Measurements from ENCODE around the gene ZBTB7A. TPM values are rescaled to one million over a fixed set of nuclear protein-coding genes. Genes with fewer than 3 reads are reported as not detected.

ZBTB7A gene
- total and polyA plus RNA-seq, 7 experiments from 2014 or later: 15.3 to 76.0 (median 49.1) TPM

DNA sequence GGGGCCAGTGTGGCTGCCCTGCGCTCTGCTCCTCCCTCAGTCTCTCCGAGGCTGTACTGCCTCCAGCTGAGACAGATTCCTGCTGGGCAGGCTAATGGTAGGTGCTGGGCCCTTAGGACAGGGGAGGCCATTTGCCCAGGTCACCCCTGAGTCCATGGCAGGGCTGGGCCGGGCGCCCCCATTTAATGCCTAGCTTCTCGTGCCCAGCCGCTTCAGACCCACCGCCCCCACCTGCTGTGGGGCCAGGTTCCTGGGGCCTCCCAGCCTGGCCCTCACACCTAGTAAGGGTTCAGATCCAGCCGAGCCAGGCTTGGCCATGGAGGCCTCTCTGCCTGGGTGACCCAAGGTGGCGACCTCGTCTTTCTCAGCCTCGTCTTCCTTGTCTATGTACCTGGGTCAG is 41.4 kb downstream of the ZBTB7A start:
- DNase-seq (no peak), ATAC-seq (no peak)
- Histone ChIP-seq H3K36me3 (ENCODE audit: control insufficient read depth in 2 of 3, insufficient read depth in 3 of 3, low read length in 3 of 3) (peaks cover 0 to 56% (median 0%) of the 10 kb centered on the region in 3 experiments), H3K27me3 (ENCODE audit: control insufficient read depth in 2 of 2, insufficient read depth in 2 of 2, low read length in 2 of 2) (no peaks in the 10 kb centered on the region), H3K9me3 (ENCODE audit: control insufficient read depth in 2 of 3, low read length in 3 of 3) (peaks cover 0 to 4% (median 0%) of the 10 kb centered on the region in 3 experiments), H3K4me1 (ENCODE audit: control insufficient read depth in 2 of 2, insufficient read depth in 2 of 2, low read length in 2 of 2) (no peaks in the 10 kb centered on the region), H3K4me3 (ENCODE audit: low read length) (no peak overlapping the region), H3K27ac (ENCODE audit: low read depth, low read length) (no peak overlapping the region)
- Mint-ChIP-seq H3K4me3 (no peak overlapping the region), H3K4me1 (peaks cover 0 to 6% (median 4%) of the 10 kb centered on the region in 7 donors), H3K27ac (no peak overlapping the region), H3K36me3 (peaks cover 0 to 17% (median 9%) of the 10 kb centered on the region in 5 donors), H3K27me3 (no peaks in the 10 kb centered on the region), H3K9me3 (peaks cover 0 to 5% (median 0%) of the 10 kb centered on the region in 11 donors)
- POLR2A ChIA-PET: no interaction called here
- intact Hi-C loops (cut with micrococcal nuclease): no loop called here
- CTCF ChIA-PET: no interaction called here

GRCh38 chr19:4023600-4024398 is 42.9 kb downstream of the ZBTB7A start:
- Histone ChIP-seq H3K36me3 (ENCODE audit: control insufficient read depth in 2 of 3, insufficient read depth in 3 of 3, low read length in 3 of 3) (peaks cover 0 to 51% (median 0%) of the 10 kb centered on the region in 3 experiments), H3K27me3 (ENCODE audit: control insufficient read depth in 2 of 2, insufficient read depth in 2 of 2, low read length in 2 of 2) (no peaks in the 10 kb centered on the region), H3K9me3 (ENCODE audit: control insufficient read depth in 2 of 3, low read length in 3 of 3) (peaks cover 0 to 4% (median 0%) of the 10 kb centered on the region in 3 experiments), H3K4me1 (ENCODE audit: control insufficient read depth in 2 of 2, insufficient read depth in 2 of 2, low read length in 2 of 2) (no peaks in the 10 kb centered on the region), H3K4me3 (ENCODE audit: low read length) (no peak overlapping the region), H3K27ac (ENCODE audit: low read depth, low read length) (no peak overlapping the region)
- CTCF ChIA-PET: no interaction called here
- ATAC-seq: no peak
- Mint-ChIP-seq H3K27me3 (no peaks in the 10 kb centered on the region), H3K4me1 (peaks cover 0 to 8% (median 7%) of the 10 kb centered on the region in 7 donors), H3K9me3 (peaks cover 0 to 5% (median 0%) of the 10 kb centered on the region in 11 donors), H3K4me3 (no peak overlapping the region), H3K27ac (no peak overlapping the region), H3K36me3 (peaks cover 0 to 18% (median 9%) of the 10 kb centered on the region in 5 donors)
- intact Hi-C loops (cut with micrococcal nuclease): no loop called here
- POLR2A ChIA-PET: no interaction called here
- no peak for DNase-seq

- peaks cover 0 to 4% (median 0%) of the 10 kb centered on the region in 3 experiments for H3K9me3 ChIP-seq (ENCODE audit: control insufficient read depth in 2 of 3, low read length in 3 of 3)
- Mint-ChIP-seq H3K4me3 (no peak overlapping the region), H3K27me3 (no peaks in the 10 kb centered on the region), H3K9me3 (peaks cover 0 to 5% (median 0%) of the 10 kb centered on the region in 11 donors), H3K27ac (no peak overlapping the region), H3K4me1 (peaks cover 0 to 23% (median 12%) of the 10 kb centered on the region in 7 donors), H3K36me3 (peaks cover 0 to 18% (median 8%) of the 10 kb centered on the region in 5 donors)
- no peaks in the 10 kb centered on the region for H3K27me3 ChIP-seq (ENCODE audit: control insufficient read depth in 2 of 2, insufficient read depth in 2 of 2, low read length in 2 of 2)
- ChIA-PET POLR2A (no interaction called here), CTCF (no interaction called here)
- no peak overlapping the region for H3K4me3 ChIP-seq (ENCODE audit: low read length)
- peaks cover 0 to 59% (median 0%) of the 10 kb centered on the region in 3 experiments for H3K36me3 ChIP-seq (ENCODE audit: control insufficient read depth in 2 of 3, insufficient read depth in 3 of 3, low read length in 3 of 3)
- no peak overlapping the region for H3K27ac ChIP-seq (ENCODE audit: low read depth, low read length)
- ATAC-seq: no peak
- DNase-seq: no peak
- intact Hi-C loops (cut with micrococcal nuclease): no loop called here
- peaks cover 0 to 6% of the 10 kb centered on the region in 2 donors for H3K4me1 ChIP-seq (ENCODE audit: control insufficient read depth in 2 of 2, insufficient read depth in 2 of 2, low read length in 2 of 2)
These were observed 47.1 kb downstream of the ZBTB7A start for GRCh38 chr19:4019578-4019977.

- peaks cover 0 to 30% (median 12%) of the 10 kb centered on the region in 7 donors for H3K4me1 Mint-ChIP-seq
- Histone ChIP-seq H3K36me3 (ENCODE audit: control insufficient read depth in 2 of 3, insufficient read depth in 3 of 3, low read length in 3 of 3) (peaks cover 0 to 59% (median 0%) of the 10 kb centered on the region in 3 experiments), H3K27ac (ENCODE audit: low read depth, low read length) (no peak overlapping the region), H3K4me3 (ENCODE audit: low read length) (no peak overlapping the region), H3K9me3 (ENCODE audit: control insufficient read depth in 2 of 3, low read length in 3 of 3) (peaks cover 0 to 4% (median 0%) of the 10 kb centered on the region in 3 experiments), H3K27me3 (ENCODE audit: control insufficient read depth in 2 of 2, insufficient read depth in 2 of 2, low read length in 2 of 2) (no peaks in the 10 kb centered on the region), H3K4me1 (ENCODE audit: control insufficient read depth in 2 of 2, insufficient read depth in 2 of 2, low read length in 2 of 2) (peaks cover 0 to 7% of the 10 kb centered on the region in 2 donors)
- no peak overlapping the region for H3K27ac Mint-ChIP-seq
- ATAC-seq: no peak
- ChIA-PET CTCF (no interaction called here), POLR2A (no interaction called here)
- no peak for DNase-seq
- peaks cover 0 to 5% (median 0%) of the 10 kb centered on the region in 11 donors for H3K9me3 Mint-ChIP-seq
- intact Hi-C loops (cut with micrococcal nuclease): no loop called here
- H3K4me3 Mint-ChIP-seq: no peak overlapping the region
- peaks cover 0 to 15% (median 8%) of the 10 kb centered on the region in 5 donors for H3K36me3 Mint-ChIP-seq
- no peaks in the 10 kb centered on the region for H3K27me3 Mint-ChIP-seq
These were observed 47.8 kb downstream of the ZBTB7A start for GRCh38 chr19:4018775-4019504.

- Histone ChIP-seq H3K4me1 (ENCODE audit: control insufficient read depth in 2 of 2, insufficient read depth in 2 of 2, low read length in 2 of 2) (peaks cover 0 to 7% of the 10 kb centered on the region in 2 donors), H3K4me3 (ENCODE audit: low read length) (no peak overlapping the region), H3K36me3 (ENCODE audit: control insufficient read depth in 2 of 3, insufficient read depth in 3 of 3, low read length in 3 of 3) (peaks cover 0 to 61% (median 0%) of the 10 kb centered on the region in 3 experiments), H3K27ac (ENCODE audit: low read depth, low read length) (no peak overlapping the region), H3K27me3 (ENCODE audit: control insufficient read depth in 2 of 2, insufficient read depth in 2 of 2, low read length in 2 of 2) (no peaks in the 10 kb centered on the region), H3K9me3 (ENCODE audit: control insufficient read depth in 2 of 3, low read length in 3 of 3) (peaks cover 0 to 4% (median 0%) of the 10 kb centered on the region in 3 experiments)
- ChIA-PET POLR2A (no interaction called here), CTCF (no interaction called here)
- H3K4me1 Mint-ChIP-seq: peaks cover 0 to 32% (median 12%) of the 10 kb centered on the region in 7 donors
- ATAC-seq (no peak), DNase-seq (no peak)
- no peaks in the 10 kb centered on the region for H3K27me3 Mint-ChIP-seq
- no peak overlapping the region for H3K27ac Mint-ChIP-seq
- H3K4me3 Mint-ChIP-seq: no peak overlapping the region
- intact Hi-C loops (cut with micrococcal nuclease): no loop called here
- peaks cover 0 to 5% (median 0%) of the 10 kb centered on the region in 11 donors for H3K9me3 Mint-ChIP-seq
- H3K36me3 Mint-ChIP-seq: peaks cover 0 to 15% (median 8%) of the 10 kb centered on the region in 5 donors
These were observed 48.5 kb downstream of the ZBTB7A start for GRCh38 chr19:4018140-4018613.

- ATAC-seq: no peak
- peaks cover 0 to 7% of the 10 kb centered on the region in 2 donors for H3K4me1 ChIP-seq (ENCODE audit: control insufficient read depth in 2 of 2, insufficient read depth in 2 of 2, low read length in 2 of 2)
- H3K36me3 Mint-ChIP-seq: peaks cover 0 to 12% (median 6%) of the 10 kb centered on the region in 5 donors
- peaks cover 3 to 43% (median 21%) of the 10 kb centered on the region in 7 donors for H3K4me1 Mint-ChIP-seq
- ChIA-PET POLR2A (no interaction called here), CTCF (no interaction called here)
- H3K36me3 ChIP-seq (ENCODE audit: control insufficient read depth in 2 of 3, insufficient read depth in 3 of 3, low read length in 3 of 3): peaks cover 0 to 69% (median 0%) of the 10 kb centered on the region in 3 experiments
- H3K27ac ChIP-seq (ENCODE audit: low read depth, low read length): no peak overlapping the region
- intact Hi-C loops (cut with micrococcal nuclease): no loop called here
- H3K27me3 ChIP-seq (ENCODE audit: control insufficient read depth in 2 of 2, insufficient read depth in 2 of 2, low read length in 2 of 2): no peaks in the 10 kb centered on the region
- no peaks in the 10 kb centered on the region for H3K27me3 Mint-ChIP-seq
- H3K9me3 Mint-ChIP-seq: peaks cover 0 to 3% (median 0%) of the 10 kb centered on the region in 11 donors
- peak overlapping the region in 1 of 9 donors; percentile 31 for H3K27ac Mint-ChIP-seq
- H3K9me3 ChIP-seq (ENCODE audit: control insufficient read depth in 2 of 3, low read length in 3 of 3): peaks cover 0 to 4% (median 0%) of the 10 kb centered on the region in 3 experiments
- no peak overlapping the region for H3K4me3 ChIP-seq (ENCODE audit: low read length)
- DNase-seq: no peak
- no peak overlapping the region for H3K4me3 Mint-ChIP-seq
These were observed 49.6 kb downstream of the ZBTB7A start for GRCh38 chr19:4016903-4017638.

All from naive thymus-derived CD4-positive, alpha-beta T cell (primary cell).